GM12872 (cell line): ENCODE results near the gene STK11IP.

Experiments
- TF ChIP-seq, protein P1 (sequence below): IDR thresholded peaks from 3 replicates; pipeline ENCODE4 v1.5.1; 2011; ENCODE audit warnings: low read depth, mild to moderate bottlenecking, low read length, moderate library complexity; ENCODE audit not compliant: insufficient read depth

STK11IP gene

DNA sequence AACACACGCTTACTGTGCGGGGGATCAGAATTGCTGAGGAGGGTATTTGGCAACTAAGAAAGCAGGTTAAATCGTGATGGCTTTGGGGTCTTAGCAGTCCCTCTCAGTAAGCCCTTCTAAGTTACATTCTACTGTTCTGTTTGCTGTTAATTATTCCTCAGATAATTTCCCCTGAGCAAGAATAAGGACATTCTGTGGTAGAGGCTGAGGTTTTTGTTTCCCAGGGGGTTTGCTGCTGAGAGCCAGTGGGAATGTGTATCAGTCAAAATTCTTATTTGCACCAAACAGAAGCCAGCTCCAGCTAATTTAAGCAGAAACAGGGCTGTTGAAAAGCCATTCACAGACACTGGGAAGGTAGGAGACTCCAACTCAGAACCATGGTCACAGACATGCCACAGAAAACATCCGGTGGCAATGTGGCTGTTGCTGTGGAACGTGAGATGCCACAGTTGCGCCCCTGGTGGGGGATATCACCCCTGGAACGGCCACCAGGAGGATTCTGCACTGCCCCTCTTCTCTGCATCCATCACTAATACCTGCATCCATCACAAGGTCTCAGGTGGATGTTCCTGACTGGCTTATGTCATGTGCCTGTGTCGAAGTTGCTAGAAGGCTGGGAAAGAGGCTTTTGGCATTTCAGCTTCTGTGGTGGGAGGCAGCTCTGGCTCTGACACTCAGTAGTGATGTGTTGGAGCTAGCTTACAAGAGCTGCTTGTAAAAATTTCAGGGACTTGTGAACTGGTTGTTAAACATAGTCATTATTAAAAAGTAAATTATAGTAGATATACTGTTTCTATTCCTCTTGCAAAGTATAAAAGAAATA, 53.0 kb downstream of the STK11IP start:
- TF ChIP-seq, protein P1, sequence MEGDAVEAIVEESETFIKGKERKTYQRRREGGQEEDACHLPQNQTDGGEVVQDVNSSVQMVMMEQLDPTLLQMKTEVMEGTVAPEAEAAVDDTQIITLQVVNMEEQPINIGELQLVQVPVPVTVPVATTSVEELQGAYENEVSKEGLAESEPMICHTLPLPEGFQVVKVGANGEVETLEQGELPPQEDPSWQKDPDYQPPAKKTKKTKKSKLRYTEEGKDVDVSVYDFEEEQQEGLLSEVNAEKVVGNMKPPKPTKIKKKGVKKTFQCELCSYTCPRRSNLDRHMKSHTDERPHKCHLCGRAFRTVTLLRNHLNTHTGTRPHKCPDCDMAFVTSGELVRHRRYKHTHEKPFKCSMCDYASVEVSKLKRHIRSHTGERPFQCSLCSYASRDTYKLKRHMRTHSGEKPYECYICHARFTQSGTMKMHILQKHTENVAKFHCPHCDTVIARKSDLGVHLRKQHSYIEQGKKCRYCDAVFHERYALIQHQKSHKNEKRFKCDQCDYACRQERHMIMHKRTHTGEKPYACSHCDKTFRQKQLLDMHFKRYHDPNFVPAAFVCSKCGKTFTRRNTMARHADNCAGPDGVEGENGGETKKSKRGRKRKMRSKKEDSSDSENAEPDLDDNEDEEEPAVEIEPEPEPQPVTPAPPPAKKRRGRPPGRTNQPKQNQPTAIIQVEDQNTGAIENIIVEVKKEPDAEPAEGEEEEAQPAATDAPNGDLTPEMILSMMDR = no peak

DNA sequence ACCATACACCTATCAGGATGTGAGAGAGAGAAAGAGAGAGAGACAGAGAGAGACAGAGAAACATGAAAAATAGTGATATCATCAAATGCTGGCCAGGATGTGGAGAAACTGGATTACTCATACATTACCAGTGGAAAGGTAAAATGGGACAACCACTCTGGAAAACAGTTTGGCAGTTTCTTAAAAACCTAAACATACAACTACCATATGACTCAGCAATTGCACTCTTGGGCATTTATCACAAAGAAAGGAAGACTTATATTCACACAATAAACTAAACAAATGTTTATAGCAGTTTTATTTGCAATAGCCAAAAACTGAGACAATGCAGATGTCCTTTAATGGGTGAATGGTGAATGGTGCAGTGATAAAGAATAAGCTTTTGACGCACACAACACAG, 58.9 kb downstream of the STK11IP start:
- TF ChIP-seq, protein P1 = no peak

DNA sequence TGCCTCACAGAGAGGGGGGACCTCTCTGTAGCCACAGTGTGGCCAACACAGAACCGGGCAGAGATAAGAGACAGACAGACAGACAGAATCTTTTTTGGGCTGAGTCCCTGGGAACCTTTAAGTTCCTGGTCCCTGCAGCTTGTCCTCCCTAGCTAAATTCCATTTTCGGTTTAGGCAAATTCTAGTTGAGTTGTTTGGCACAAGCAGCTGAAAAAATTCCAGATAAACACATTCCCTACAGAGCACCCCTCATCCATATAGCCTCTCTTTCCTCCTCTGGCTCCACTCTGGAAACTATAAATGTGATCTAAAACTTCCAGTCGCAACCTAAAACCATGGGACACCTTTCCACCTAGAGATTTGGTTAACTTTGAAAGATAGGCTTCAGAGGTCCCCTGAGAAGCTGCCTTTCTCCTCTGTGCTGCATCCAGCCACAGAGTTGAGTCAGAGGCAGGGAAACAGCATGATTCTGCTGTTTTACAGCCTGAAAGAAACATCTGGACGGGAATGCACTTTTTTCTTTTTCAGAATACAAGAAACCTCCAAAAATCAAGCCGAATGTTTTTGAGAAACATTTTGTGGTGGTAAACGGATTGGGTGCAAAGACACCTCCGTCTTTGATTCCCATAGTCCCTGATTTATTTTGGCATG, 60.7 kb downstream of the STK11IP start:
- TF ChIP-seq, protein P1 = no peak

DNA sequence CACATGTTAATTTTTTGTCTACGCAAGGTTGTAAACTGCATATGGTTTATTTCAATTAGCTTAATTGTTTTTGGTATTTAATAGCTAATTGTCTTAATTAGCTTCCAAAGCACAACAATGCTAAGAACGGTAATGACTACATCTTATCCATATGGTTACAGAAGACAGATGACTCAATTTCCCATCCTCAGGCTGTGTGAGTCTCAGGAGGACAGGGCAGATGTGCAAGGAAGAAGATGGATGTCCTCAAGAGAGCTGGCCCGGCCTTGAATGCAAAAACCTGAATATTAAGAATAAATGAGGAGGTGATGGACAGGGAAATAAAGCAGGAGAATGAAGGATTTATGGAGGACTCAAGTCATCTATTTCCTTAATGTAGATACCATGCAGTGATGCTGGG, 61.2 kb downstream of the STK11IP start:
- TF ChIP-seq, protein P1 = no peak

DNA sequence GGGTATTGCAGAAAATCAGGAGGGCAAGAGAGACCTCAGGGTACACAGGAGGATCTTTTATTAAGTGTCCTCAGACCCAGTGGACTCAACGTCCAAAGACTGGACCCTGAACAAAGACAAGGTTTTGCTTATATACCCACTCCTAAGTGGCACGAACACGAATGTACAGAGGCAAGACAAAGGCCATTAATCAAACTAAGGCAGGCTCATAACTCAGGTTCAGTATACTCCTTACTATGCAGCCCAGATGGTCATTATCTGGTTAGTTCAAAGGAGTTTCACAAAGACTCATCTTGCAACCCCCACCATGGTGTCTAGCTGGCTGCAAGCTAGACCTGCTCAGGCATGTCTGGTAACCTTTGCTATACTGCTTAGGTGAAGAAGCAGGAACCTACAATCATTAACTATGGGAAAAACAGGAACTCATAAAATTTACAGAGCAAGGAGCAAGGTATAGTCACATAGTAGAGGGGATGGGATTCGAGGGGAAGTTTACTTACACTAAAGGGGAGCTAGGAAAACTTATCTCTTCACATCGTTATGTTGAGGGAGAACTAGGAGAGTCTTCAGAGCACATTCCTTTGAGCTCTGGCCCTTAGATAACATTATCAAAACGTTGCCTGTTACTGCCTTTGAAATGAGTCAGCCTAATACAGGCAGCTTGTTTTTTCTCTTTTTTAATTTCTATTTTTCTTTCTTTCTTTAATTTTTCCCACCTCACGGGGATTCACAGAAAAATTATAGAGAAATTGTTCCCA, 63.7 kb downstream of the STK11IP start:
- TF ChIP-seq, protein P1 = no peak

DNA sequence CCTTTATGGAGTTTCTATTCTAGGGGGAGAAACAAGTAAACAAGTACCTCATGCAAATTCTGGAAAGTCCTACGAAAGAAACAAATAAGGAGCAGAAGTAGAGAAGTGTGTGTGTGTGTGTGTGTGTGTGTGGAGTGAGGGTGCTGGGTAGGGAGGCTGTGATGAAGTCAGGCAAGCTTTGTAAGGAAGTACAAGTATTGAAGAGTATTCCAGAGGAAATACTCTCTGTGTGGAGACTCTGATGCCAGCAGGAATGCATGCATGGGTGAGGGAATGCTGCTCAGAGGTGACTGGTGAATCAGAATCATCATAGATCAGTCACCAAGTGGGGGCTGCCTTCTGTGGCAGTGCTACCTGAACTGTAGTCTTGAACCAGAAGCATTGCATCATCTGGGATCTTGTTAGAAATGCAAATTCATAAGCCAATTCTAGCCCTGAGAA, 64.3 kb downstream of the STK11IP start:
- TF ChIP-seq, protein P1 = no peak

DNA sequence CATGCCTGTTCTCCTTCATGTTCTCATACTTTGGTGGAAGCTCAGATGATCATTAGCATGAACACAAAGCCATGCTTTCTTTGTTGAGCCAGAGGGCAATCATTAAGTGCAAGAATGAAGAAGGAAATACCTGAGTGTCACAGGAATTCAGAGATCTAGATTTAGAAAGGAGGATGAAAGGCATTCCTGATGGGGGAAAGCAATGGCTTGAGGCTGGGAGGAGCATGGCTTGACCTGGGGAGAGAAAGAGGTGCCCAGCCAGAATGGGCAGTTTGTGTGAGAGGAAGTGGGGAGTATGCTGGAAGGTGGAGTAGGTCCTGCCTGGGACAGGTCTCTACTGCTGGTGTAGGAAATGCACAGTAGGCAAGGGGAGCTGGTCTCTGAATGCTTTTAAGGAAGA, 64.9 kb downstream of the STK11IP start:
- TF ChIP-seq, protein P1 = no peak
